Chondrocyte (in vitro differentiated cells): ENCODE data around the gene MYO9B. TPM values are rescaled to one million over a fixed set of nuclear protein-coding genes. Genes with fewer than 3 reads are reported as not detected.

ENCODE experiments used
- DNase-seq: peaks from one replicate; pipeline ENCODE4 v3.0.0; 2021; ENCODE audit warnings: mixed read lengths, low spot score
- H3K27ac Mint-ChIP-seq: one replicate; pipeline ENCODE4 v1.8.0; 2021; ENCODE audit warnings: mild to moderate bottlenecking, moderate library complexity, mixed read lengths; ENCODE audit not compliant: unreplicated experiment
- H3K27me3 Mint-ChIP-seq: 2 replicates; pipeline ENCODE4 v1.8.0; 2021; ENCODE audit warnings: low read depth, mixed read lengths
- H3K36me3 Mint-ChIP-seq: 2 replicates; pipeline ENCODE4 v1.8.0; 2021; ENCODE audit warnings: low read depth, mixed read lengths
- H3K4me1 Mint-ChIP-seq: 2 replicates; pipeline ENCODE4 v1.8.0; 2021; ENCODE audit warnings: low read depth, mild to moderate bottlenecking, mixed read lengths
- H3K4me3 Mint-ChIP-seq: one replicate; pipeline ENCODE4 v1.8.0; 2021; ENCODE audit warnings: mild to moderate bottlenecking, moderate library complexity, mixed read lengths; ENCODE audit not compliant: unreplicated experiment
- H3K9me3 Mint-ChIP-seq: 2 replicates; pipeline ENCODE4 v1.8.0; 2021; ENCODE audit warnings: low read depth, mixed read lengths
- CTCF ChIP-seq: fragments of 200-600 bp; sonication (generic); IDR thresholded peaks from 2 replicates; pipeline ENCODE4 v1.5.0; 2021; ENCODE audit warnings: antibody characterized with exemption, mild to moderate bottlenecking, moderate library complexity
- total RNA-seq: library from RNA; stranded (reverse); gene quantifications from 3 replicates; pipeline ENCODE4 v1.2.1, GENCODE V29; 2021

The MYO9B gene
- total RNA-seq, 1 donor from 2014 or later, result 94.6 TPM

GRCh38 chr19:17128403-17128802 lies 52.8 kb downstream of the MYO9B start:
- peaks cover 4% of the 10 kb centered on the region for H3K36me3 Mint-ChIP-seq
- peaks cover 36% of the 10 kb centered on the region for H3K4me1 Mint-ChIP-seq
- no peak overlapping the region for H3K4me3 Mint-ChIP-seq
- no peaks in the 10 kb centered on the region for H3K27me3 Mint-ChIP-seq
- no peak for TF ChIP-seq CTCF
- no peak for DNase-seq
- no peak overlapping the region for H3K27ac Mint-ChIP-seq
- no peaks in the 10 kb centered on the region for H3K9me3 Mint-ChIP-seq

GRCh38 chr19:17128820-17129219 lies 53.2 kb downstream of the MYO9B start:
- no peak for DNase-seq
- H3K4me3 Mint-ChIP-seq, result no peak overlapping the region
- peaks cover 4% of the 10 kb centered on the region for H3K36me3 Mint-ChIP-seq
- no peaks in the 10 kb centered on the region for H3K27me3 Mint-ChIP-seq
- H3K9me3 Mint-ChIP-seq, result no peaks in the 10 kb centered on the region
- no peak overlapping the region for H3K27ac Mint-ChIP-seq
- H3K4me1 Mint-ChIP-seq, result peaks cover 39% of the 10 kb centered on the region
- TF ChIP-seq CTCF, result no peak

GRCh38 chr19:17129377-17129776 lies 53.8 kb downstream of the MYO9B start:
- peaks cover 4% of the 10 kb centered on the region for H3K36me3 Mint-ChIP-seq
- no peaks in the 10 kb centered on the region for H3K27me3 Mint-ChIP-seq
- H3K4me1 Mint-ChIP-seq, result peaks cover 45% of the 10 kb centered on the region
- DNase-seq, result no peak
- no peak for TF ChIP-seq CTCF
- H3K27ac Mint-ChIP-seq, result peak overlapping the region; percentile 27
- no peaks in the 10 kb centered on the region for H3K9me3 Mint-ChIP-seq
- H3K4me3 Mint-ChIP-seq, result no peak overlapping the region

- TF ChIP-seq CTCF, result peak; percentile 62
- DNase-seq, result no peak
- H3K27me3 Mint-ChIP-seq, result no peaks in the 10 kb centered on the region
- H3K4me3 Mint-ChIP-seq, result peak overlapping the region; percentile 61
- H3K4me1 Mint-ChIP-seq, result peaks cover 35% of the 10 kb centered on the region
- H3K27ac Mint-ChIP-seq, result peak overlapping the region; percentile 100
- peaks cover 1% of the 10 kb centered on the region for H3K36me3 Mint-ChIP-seq
- no peaks in the 10 kb centered on the region for H3K9me3 Mint-ChIP-seq
Measured at GRCh38 chr19:17135001-17135853, 59.6 kb downstream of the MYO9B start.

- TF ChIP-seq CTCF, result no peak
- Mint-ChIP-seq H3K9me3 (no peaks in the 10 kb centered on the region), H3K4me3 (no peak overlapping the region), H3K36me3 (peaks cover 1% of the 10 kb centered on the region), H3K27ac (peak overlapping the region; percentile 100), H3K27me3 (no peaks in the 10 kb centered on the region), H3K4me1 (peaks cover 32% of the 10 kb centered on the region)
- no peak for DNase-seq
Measured at GRCh38 chr19:17136021-17136420, 60.4 kb downstream of the MYO9B start.
